IMR-90 (cell line): ENCODE results near the gene C12orf56. TPM values are rescaled to one million over a fixed set of nuclear protein-coding genes. Genes with fewer than 3 reads are reported as not detected.

Experiments used
- ATAC-seq: fragments of 200-7000 bp; cut with Tn5 transposase; 2 replicates; pipeline ENCODE4 v1.9.1; 2020; ENCODE audit warnings: low read depth, mild to moderate bottlenecking, moderate library complexity
- BruUV-seq: library from RNA; stranded (reverse); fragments of 400-500 nt; replicated peaks from 2 replicates; lab custom pipeline; 2021; lab: Mats Ljungman, UMichigan
- CTCF ChIA-PET: fragments of 300-600 bp; formaldehyde crosslinking; extraction: SDS; loops from one replicate; lab custom pipeline; 2021; ENCODE audit warnings: antibody characterized with exemption; lab: Yijun Ruan, JAX
- POLR2A ChIA-PET: fragments of 300-600 bp; sonication (Branson Sonifier 250); formaldehyde crosslinking; loops from one replicate; lab custom pipeline; 2022; ENCODE audit warnings: antibody characterized with exemption; ENCODE audit not compliant: unreplicated experiment; lab: Charles Lee
- DNase-seq: peaks from one replicate; pipeline ENCODE4 v3.0.0; 2013
- H2AFZ ChIP-seq: replicated peaks from 2 replicates; pipeline ENCODE3; 2013; ENCODE audit warnings: low read length, mild to moderate bottlenecking; ENCODE audit not compliant: poor library complexity
- H2AK5ac ChIP-seq: 2 replicates; pipeline ENCODE4 v1.6.1; 2013; ENCODE audit warnings: low read depth, low read length, inconsistent platforms
- H2AK9ac ChIP-seq: replicated peaks from 2 replicates; pipeline ENCODE3; 2013; ENCODE audit warnings: mild to moderate bottlenecking, low read depth, low read length, moderate library complexity; ENCODE audit not compliant: poor library complexity
- H2BK120ac ChIP-seq: 2 replicates; pipeline ENCODE4 v1.6.1; 2013; ENCODE audit warnings: low read depth, low read length, inconsistent platforms
- H2BK15ac ChIP-seq: 3 replicates; pipeline ENCODE4 v1.6.1; 2013; ENCODE audit warnings: low read depth, low read length, inconsistent platforms
- H2BK20ac ChIP-seq: 2 replicates; pipeline ENCODE4 v1.6.1; 2013; ENCODE audit warnings: low read depth, mild to moderate bottlenecking, inconsistent platforms, low read length, moderate library complexity
- H2BK5ac ChIP-seq: 2 replicates; pipeline ENCODE4 v1.6.1; 2013; ENCODE audit warnings: mild to moderate bottlenecking, low read depth, low read length, inconsistent platforms; ENCODE audit not compliant: poor library complexity, severe bottlenecking
- H3K14ac ChIP-seq: replicated peaks from 2 replicates; pipeline ENCODE4 v1.6.1; 2013; ENCODE audit warnings: low read depth, low read length, inconsistent platforms
- H3K18ac ChIP-seq: 2 replicates; pipeline ENCODE4 v1.6.1; 2013; ENCODE audit warnings: low read depth, low read length, control low read depth
- H3K23ac ChIP-seq: 2 replicates; pipeline ENCODE4 v1.6.1; 2013; ENCODE audit warnings: low read depth, low read length, inconsistent platforms
- H3K27ac ChIP-seq: 2 replicates; pipeline ENCODE4 v1.5.1; 2013; ENCODE audit warnings: mild to moderate bottlenecking, control low read depth, low read length; ENCODE audit not compliant: insufficient read depth
- H3K27me3 ChIP-seq: 2 replicates; pipeline ENCODE4 v1.6.1; 2013; ENCODE audit warnings: low read length; ENCODE audit not compliant: control insufficient read depth, insufficient read depth
- H3K36me3 ChIP-seq: 2 replicates; pipeline ENCODE4 v1.6.1; 2013; ENCODE audit warnings: low read length, mixed read lengths; ENCODE audit not compliant: control insufficient read depth, insufficient read depth
- H3K4ac ChIP-seq: 2 replicates; pipeline ENCODE4 v1.6.1; 2013; ENCODE audit warnings: low read depth, low read length, inconsistent platforms
- H3K4me1 ChIP-seq: 2 replicates; pipeline ENCODE4 v1.6.1; 2013; ENCODE audit warnings: low read length, mixed read lengths; ENCODE audit not compliant: control insufficient read depth, insufficient read depth
- H3K4me2 ChIP-seq: 2 replicates; pipeline ENCODE4 v1.6.1; 2013; ENCODE audit warnings: low read depth, mild to moderate bottlenecking, control low read depth, low read length, moderate library complexity
- H3K4me3 ChIP-seq: 2 replicates; pipeline ENCODE4 v1.5.1; 2013; ENCODE audit warnings: low read depth, mild to moderate bottlenecking, control low read depth, low read length, moderate library complexity; ENCODE audit not compliant: insufficient read depth
- H3K56ac ChIP-seq: 2 replicates; pipeline ENCODE4 v1.6.1; 2013; ENCODE audit warnings: low read length, inconsistent platforms; ENCODE audit not compliant: insufficient read depth; ENCODE audit errors: extremely low read depth
- H3K79me1 ChIP-seq, 2 experiments: 2 replicates each; pipeline ENCODE4 v1.6.1; 2013; ENCODE audit warnings: low read length in 2 of 2, inconsistent platforms in 1 of 2, low read depth in 1 of 2
- H3K9ac ChIP-seq: 2 replicates; pipeline ENCODE4 v1.6.1; 2013; ENCODE audit warnings: low read depth, low read length, control low read depth
- H3K9me1 ChIP-seq: 2 replicates; pipeline ENCODE4 v1.6.1; 2013; ENCODE audit warnings: low read length, inconsistent platforms; ENCODE audit not compliant: insufficient read depth
- H3K9me3 ChIP-seq: 2 replicates; pipeline ENCODE4 v1.6.1; 2013; ENCODE audit warnings: low read length; ENCODE audit not compliant: control insufficient read depth, insufficient read depth
- H4K20me1 ChIP-seq: 2 replicates; pipeline ENCODE4 v1.6.1; 2013; ENCODE audit warnings: low read length, inconsistent platforms; ENCODE audit not compliant: insufficient read depth
- H4K5ac ChIP-seq: 2 replicates; pipeline ENCODE4 v1.6.1; 2013; ENCODE audit warnings: mild to moderate bottlenecking, low read depth, low read length, control low read depth
- H4K8ac ChIP-seq, 2 experiments: 2 replicates each; pipeline ENCODE4 v1.6.1; 2013; ENCODE audit warnings: low read depth in 2 of 2, low read length in 2 of 2, control low read depth in 1 of 2, inconsistent platforms in 1 of 2
- H4K91ac ChIP-seq: 2 replicates; pipeline ENCODE4 v1.6.1; 2013; ENCODE audit warnings: low read depth, low read length, inconsistent platforms; ENCODE audit not compliant: insufficient read depth
- BHLHE40 ChIP-seq: fragments of 150-350 bp; IDR thresholded peaks from 2 replicates; pipeline ENCODE4 v1.6.1; 2016; ENCODE audit warnings: mild to moderate bottlenecking, low read depth, low read length
- POLR2A ChIP-seq: IDR thresholded peaks from 2 replicates; pipeline ENCODE4 v1.6.1; 2012; ENCODE audit warnings: mild to moderate bottlenecking, low read depth, low read length
- WGBS, 2 experiments: methylation state at CpG; one replicate each; pipeline versions ENCODE4 v1.1.5 to v1.1.7; 2013; ENCODE audit warnings: missing lambda C conversion rate in 2 of 2; ENCODE audit not compliant: insufficient read length in 1 of 2; ENCODE audit errors: extremely low coverage in 2 of 2; 5-methylcytosine and 5-hydroxymethylcytosine counted together
- dilution Hi-C: fragments of 300-500 bp; cut with HindIII; formaldehyde crosslinking; loops from one replicate; pipeline ENCODE4 v1.14.3; 2018; ENCODE audit warnings: low sequenced_read_pairs; ENCODE audit not compliant: unreplicated experiment
- in situ Hi-C: fragments of 300-500 bp; cut with MboI; formaldehyde crosslinking; loops from 3 replicates; pipeline ENCODE4 v1.14.3; 2019; ENCODE audit warnings: low sequenced_read_pairs, inconsistent platforms, mixed read lengths
- intact Hi-C: fragments of 100-400 bp; cut with micrococcal nuclease; formaldehyde crosslinking; loops from 2 replicates; pipeline ENCODE4 v1.10.0; 2022
- polyA plus RNA-seq, 3 experiments: library from polyadenylated mRNA; depleted of rRNA; stranded (reverse); fragments of >200 nt; gene quantifications; 2 replicates each; pipeline ENCODE4 v1.2.3, GENCODE V29; 2012; ENCODE audit warnings: low replicate concordance in 1 of 3
- total RNA-seq: library from RNA; depleted of rRNA; stranded (reverse); fragments of >200 nt; gene quantifications from 2 replicates; pipeline ENCODE4 v1.2.3, GENCODE V29; 2012

C12orf56 gene
- total and polyA plus RNA-seq, 2 of the 4 experiments (the other 2 are of a cell fraction), result 0.09 TPM; not detected in 1

DNA sequence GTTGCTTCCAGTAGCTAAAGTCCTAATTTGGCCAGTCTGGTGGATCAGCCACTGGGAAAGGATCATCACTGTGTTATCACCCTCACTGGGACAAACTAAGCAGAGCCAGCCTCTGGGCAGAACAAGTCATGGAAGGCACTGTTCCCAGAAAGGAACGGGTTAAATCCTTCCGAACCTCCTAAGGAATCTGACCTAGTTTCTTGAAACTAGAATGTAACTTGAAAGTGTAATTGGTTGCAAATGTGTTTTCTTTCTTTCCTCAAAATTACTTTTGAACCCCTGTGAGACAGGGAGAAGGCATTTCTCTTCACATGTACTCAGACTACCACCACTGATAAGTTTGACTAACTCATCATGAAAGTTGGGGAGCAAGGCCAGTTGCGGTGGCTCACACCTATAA is 149.8 kb downstream of the C12orf56 start:
- Histone ChIP-seq H3K56ac (no peak overlapping the region), H2AK9ac (no peak overlapping the region), H3K36me3 (no peaks in the 10 kb centered on the region), H2BK120ac (no peak overlapping the region), H3K4me3 (no peak overlapping the region), H3K14ac (no peak overlapping the region), H2BK5ac (no peak overlapping the region), H3K4me1 (no peaks in the 10 kb centered on the region), H3K79me1 (no peaks in the 10 kb centered on the region), H3K23ac (no peak overlapping the region), H3K9me1 (no peaks in the 10 kb centered on the region), H3K18ac (no peak overlapping the region), H2AK5ac (no peak overlapping the region), H4K5ac (no peak overlapping the region), H3K4ac (no peak overlapping the region), H2BK15ac (no peak overlapping the region), H3K9me3 (no peaks in the 10 kb centered on the region), H3K27me3 (no peaks in the 10 kb centered on the region), H3K4me2 (no peak overlapping the region), H4K91ac (no peak overlapping the region), H2BK20ac (no peak overlapping the region), H4K20me1 (no peaks in the 10 kb centered on the region), H3K9ac (no peak overlapping the region), H4K8ac (no peak overlapping the region), H3K27ac (no peak overlapping the region), H2AFZ (no peak overlapping the region)
- DNase-seq (no peak), ATAC-seq (no peak)
- 100% methylated on average over 1 of the region's 3 CpGs; no CpG with 5 or more reads in 1 of the 2 experiments for WGBS, 2 experiments
- dilution Hi-C loops (no loop called here), in situ Hi-C loops (no loop called here), intact Hi-C loops (no loop called here)
- no peak for TF ChIP-seq POLR2A
- TF ChIP-seq BHLHE40, result no peak
- ChIA-PET POLR2A (no interaction called here), CTCF (no interaction called here)
- no TSS peak for BruUV-seq
